HCEC 1CT (cell line): Measurements from ENCODE around the gene SDCCAG8.
A peak's percentile ranks its signal among the peaks of the same experiment; 100 is the strongest.

Source experiments
- DNase-seq: peaks from one replicate; pipeline ENCODE4 v3.0.0-alpha.2; 2017

The SDCCAG8 gene

DNA sequence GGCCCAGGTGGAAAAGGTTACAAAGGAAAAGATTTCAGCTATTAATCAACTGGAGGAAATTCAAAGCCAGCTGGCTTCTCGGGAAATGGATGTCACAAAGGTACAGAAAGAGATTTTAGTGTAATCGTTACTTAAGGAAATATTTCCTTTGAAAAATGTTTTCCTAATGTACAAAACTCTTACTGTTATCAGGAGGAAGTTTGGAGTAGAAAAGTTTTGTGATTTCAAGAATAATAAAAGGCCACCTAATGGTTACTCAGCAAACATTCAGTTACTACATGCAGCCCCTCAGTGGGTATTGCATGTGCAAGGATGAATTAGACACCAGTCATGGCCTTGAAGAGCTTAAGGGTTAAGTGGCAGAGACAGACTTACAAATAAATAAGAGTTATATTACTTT is 85.2 kb downstream of the SDCCAG8 start:
- DNase-seq = peak; percentile 45

DNA sequence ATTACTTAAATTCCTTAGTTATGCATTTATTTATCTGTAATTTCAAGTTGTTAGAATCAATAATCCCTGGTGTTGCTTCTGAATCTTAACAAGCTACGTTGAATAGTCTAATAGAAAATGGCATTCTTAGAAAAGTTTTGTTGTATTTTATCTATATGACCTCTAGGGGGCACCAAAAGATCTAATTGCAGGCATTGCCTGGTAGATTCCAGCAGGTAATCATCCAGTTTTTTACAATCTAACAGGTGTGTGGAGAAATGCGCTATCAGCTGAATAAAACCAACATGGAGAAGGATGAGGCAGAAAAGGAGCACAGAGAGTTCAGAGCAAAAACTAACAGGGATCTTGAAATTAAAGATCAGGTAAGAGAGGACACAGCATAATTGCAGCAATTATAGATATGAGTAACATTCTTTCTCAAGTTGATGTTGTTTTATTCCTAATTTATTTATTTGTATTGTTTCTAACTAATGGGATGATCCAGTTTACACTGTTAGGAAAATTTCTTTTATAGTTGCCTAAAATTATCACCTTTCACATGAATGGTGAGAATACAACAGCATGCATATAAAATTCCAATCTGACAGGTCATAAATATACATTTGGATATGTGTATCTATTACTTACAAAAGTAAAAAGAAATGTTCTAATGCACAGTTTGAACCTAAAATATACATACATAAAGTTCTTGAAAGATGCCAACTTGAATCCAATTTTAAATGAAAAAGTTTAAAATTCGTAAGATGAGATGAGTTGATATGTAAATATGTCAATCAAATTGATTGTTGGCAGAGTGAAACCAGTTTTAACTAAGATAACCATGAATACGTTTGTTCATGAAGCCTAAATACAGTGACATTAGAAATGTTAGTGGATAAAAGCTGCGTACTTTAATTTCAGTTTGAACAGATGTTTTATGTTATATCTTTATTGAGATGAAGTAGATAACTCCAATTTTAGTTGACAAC is 88.4 kb downstream of the SDCCAG8 start:
- peak; percentile 39 for DNase-seq

DNA sequence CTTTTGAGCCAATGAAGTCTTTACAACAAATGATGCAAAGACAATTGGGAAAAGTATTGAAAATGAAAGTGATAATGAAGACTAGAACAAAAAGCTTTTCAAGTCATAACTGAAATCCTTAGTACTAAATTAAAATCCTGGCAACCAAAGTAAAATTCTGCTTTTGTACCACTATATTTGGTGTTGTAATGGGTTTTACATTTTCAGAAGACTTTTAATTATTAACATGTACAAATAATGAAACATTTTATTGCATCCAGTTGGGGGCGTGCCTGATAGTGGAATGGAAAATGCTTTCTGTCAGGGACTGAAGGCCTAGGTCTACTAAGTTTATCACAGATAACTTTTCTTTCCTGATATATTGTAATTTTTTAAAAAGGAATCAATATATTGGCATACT is 89.4 kb downstream of the SDCCAG8 start:
- DNase-seq = no peak

DNA sequence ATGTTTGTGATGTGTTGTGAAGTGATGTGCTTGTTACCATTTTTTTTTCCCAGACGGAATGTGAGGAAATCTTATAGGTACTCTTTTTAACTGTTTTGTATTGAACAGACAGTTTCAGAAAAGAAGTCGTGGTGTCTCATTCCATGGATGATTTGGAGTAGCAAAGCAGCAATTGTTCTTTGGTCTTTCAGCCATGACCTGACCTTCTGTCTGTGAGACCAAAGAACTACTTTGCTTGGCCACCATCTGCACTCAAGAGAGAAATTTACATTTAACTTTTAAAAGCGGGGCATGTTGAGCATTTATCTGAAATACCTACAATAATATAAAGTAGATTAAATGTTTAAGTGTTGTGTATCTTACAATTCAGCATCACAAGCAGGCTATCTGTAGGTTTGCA is 90.2 kb downstream of the SDCCAG8 start:
- DNase-seq = no peak

DNA sequence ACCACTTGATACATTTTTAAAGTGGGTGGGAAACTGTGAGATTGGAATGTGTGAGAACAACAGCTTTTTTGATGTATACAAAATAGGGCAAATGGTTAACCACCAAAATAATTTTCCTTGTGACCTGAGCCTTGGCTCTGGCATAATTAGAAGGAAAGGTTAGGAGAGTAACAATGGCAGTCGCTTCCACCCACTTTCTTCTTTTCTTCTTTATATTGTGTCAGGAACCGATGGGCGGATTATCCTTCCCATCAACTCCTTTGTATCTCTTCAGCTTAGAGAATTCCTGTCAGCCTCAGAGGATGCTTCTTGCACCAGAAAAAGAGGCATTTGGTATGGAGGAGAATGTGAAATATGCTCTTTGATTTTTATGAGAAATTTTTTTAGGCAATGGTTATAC is 90.6 kb downstream of the SDCCAG8 start:
- DNase-seq = no peak

DNA sequence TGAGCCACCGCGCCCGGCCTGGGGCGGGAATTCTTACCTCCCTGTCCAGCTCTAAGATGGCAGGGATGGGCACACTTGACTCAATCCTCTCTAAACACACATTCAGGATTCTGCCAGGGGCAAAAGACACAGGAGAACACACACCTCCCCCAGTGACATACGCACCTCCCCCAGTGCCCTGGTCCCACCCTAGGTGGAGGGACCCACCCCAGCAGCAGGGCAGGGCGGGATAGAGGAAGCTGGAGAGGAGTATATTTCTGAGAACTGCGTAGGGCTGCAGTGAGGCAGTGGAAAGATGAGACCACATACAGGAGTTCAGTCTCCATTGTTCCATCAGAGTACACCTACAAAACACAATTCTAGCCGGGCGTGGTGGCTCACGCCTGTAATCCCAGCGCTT is 92.5 kb downstream of the SDCCAG8 start:
- no peak for DNase-seq

DNA sequence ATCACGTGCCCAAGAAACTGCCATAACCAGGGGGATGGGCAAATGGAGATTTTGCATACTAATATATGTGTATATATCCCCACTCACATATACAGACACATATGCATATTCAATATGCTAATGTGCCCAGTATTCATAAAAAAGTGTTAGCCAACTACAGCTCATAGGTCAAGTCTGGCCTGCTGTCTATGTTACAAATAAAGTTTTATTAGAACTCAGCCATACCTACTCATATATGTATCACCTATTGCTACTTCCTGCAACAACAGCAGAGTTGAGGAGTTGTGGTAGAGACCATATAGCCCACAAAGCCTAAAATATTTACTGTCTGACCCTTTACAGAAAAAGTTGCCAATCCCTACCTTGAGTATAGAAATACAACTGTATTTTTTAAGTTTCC is 93.3 kb downstream of the SDCCAG8 start:
- no peak for DNase-seq

DNA sequence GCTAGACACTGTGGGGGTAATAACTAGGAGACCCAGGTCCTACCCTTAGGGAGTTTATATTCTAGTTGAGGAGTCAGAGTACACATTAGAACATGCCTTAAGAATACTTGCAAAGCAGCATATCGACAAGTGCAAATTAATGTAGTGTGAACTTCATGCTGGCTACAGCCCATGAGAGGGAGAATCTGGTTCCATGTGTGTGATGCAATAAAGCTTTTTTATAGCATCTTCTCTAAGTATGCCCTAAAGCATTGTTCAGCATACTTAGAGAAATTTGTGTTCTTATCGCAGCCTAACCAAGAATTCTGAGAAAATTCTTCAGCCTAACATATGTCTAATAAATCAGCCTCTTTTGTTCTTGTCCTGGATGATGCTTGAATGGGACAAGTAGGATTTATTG is 95.5 kb downstream of the SDCCAG8 start:
- no peak for DNase-seq

DNA sequence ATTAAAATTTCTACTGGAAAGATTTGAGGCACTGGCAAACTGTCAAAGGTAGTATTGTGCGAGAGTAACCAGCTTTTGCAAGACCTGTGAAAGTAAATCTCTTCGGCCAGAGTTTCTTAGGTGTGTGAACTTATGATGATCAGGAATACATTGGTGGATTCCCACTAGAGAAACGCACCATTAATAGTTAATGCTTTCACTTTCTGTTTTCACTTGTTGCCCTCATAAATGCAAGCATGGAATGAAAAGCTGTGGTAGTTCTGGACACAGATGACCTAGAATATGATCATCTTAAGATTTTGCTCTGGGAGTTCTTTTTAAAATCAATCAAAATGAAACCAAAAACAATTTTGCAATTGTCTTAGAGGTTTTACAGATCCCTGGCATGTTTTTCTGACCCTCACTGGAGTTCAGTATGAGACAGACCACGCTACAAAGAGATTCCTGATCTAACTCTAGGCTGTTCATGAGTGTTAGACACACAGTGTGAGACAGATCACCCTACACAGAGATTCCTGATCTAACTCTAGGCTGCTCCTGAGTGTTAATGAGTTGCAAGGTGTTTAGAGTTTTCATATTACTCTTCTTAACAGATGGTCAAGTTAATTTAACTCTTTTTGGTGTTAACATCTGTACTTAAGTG is 98.8 kb downstream of the SDCCAG8 start:
- peak; percentile 9 for DNase-seq

DNA sequence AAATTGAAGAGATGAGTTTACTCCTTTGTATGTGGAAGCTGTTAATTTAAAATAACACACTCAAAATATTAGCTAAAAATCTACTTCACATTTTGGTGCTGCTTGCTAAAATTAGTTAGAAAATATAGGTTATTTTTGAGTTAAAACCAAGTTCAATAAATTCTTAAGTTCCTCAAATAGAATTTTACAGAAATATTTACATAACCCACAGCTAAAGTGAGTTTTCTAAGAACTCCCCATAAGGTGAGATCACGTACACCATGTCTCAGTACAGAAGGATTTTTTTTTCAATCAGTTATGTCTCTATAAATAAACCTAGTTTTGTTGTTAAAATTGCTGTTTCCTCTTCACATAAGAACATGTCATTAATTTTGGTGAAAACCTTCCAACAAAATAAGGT is 108.0 kb downstream of the SDCCAG8 start:
- DNase-seq = no peak

DNA sequence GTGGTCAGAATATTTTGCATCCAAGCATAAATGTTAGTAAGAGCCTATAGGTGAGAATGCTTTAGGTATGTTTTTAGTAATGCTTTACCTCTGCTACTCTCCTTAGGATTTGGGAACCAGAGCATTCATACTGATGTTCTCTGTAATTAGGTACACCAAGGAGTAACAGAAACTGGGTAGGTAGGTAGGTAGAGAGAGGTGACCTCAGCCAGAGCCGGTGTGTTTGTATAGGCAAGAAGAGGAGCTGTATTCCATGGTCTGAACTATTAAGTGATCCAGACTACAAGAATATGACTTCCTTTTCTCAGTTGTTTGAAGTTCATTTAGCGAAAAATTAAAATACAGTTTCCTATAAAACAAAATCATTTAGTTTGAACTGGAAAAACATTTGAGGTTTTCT is 108.5 kb downstream of the SDCCAG8 start:
- DNase-seq = no peak

DNA sequence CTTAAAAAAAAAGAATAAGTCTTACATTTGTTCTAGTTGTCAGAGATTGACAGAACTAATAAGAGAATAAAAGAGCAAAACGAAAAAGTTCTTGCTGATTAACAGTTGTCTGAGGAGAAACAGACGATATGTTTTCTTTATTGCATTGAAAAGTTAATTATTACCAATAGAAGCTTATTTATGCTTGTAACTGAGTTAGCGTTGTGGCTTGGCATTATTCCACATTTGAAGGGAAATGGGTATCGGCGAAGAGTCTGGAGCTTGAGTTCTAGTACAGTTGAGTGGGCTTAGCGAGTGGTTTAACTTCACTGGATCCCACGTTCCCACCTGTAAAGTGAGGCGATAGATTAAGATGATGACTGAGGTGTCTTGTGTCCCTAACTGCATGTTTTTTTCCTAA is 109.0 kb downstream of the SDCCAG8 start:
- DNase-seq = no peak

DNA sequence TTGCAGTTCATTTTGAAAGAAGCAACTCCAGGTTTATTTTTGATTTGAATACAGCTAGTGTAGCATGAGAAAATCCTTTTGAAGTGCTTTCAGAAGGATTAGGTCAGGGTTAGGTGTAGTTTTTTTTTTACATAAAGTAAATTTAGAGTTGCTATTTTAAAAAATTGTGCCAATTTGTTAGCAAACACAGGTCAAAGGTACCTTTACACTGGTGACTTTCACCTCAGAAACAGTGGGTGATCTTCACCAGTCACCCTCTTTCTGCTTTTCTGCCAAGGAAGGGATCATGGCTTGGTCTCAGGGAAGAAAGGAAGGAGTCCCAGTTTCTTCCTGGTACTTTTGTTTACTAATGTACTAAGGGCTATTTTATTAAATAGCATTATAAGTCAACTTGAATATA is 111.5 kb downstream of the SDCCAG8 start:
- DNase-seq = no peak

DNA sequence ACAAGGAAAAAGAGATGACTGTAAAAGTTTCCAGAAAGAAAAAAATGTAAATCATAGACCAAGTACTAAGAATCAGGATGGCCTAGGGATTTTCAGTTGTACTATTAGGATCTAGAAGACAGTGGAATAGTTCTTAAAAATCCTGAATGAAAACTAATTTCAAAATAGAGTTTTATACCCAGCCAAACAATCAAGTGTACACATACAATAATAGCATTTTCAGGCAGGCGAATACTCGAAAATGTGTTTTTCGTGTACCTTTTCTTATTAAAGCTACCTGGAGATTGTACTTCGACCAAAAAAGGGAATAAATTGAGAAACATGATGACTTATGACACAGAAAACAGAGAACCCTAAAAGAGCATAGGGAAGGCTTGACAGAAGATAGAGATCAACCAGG is 118.6 kb downstream of the SDCCAG8 start:
- DNase-seq = no peak

DNA sequence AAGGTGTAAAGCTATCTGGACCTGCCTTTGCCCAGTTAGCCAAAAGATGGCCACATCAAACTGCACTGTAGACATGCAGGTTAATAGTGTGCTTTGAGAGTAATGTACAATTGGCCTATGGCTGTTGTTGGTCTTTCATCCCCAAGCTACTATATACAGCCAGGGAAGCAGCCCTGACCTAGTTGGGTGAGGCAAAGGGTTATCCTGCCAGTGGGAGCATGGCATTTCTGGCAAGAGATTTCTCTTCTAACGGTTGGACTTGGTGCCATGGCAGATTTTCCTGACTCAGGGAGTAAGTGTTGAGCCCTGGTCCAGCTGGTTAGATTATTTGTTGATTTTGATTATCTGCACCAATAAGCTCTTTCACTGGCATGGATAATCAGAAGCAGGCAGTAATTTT is 119.8 kb downstream of the SDCCAG8 start:
- DNase-seq = no peak

DNA sequence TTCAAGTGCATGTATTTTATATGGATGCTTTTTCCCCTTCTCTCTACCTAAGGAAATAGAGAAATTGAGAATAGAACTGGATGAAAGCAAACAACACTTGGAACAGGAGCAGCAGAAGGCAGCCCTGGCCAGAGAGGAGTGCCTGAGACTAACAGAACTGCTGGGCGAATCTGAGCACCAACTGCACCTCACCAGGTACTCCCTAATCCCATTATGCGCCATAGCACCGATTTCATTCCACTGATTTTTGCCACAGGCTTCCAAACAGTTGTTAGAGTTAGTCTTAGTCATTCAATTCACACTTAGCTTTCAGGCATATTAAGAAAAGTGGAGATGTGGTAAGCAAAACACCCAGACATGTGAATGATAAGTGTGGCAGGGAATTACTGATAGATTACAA is 122.8 kb downstream of the SDCCAG8 start:
- DNase-seq = no peak

DNA sequence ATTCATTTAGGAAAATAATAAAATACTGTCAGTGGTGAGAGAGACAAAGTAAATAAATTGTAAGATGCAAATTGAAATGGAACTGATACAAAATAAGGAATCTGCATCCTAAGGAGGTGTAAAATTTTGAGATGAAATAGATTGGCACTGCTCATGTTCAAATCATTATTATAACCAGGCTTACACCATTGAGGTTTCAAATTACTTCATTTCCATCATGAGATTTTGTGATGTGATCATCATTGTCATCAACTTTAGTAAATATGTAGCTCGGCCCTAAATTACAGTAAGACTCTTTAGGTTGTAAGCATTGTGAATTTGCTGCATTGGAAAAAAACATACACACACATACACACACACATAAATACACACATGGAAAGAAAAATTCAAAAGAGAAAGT is 123.4 kb downstream of the SDCCAG8 start:
- no peak for DNase-seq

DNA sequence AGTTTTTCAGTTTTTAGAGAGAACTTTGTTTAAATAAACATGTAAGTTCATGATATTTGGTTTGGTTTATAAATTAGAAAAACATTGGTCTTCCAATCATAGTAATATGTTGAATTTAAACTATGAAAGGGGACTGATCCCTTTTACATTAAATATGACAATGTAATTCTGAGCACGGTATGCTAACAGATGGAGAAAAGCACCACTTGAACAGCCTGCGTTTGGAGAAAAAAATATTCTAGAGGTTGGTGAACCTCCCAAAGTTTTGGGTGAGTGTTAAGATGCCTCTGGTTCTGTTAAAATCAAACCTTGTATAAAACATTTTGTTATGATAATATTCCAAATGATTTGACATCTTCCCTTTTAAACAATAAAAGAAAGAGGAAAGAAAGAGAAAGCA is 123.9 kb downstream of the SDCCAG8 start:
- DNase-seq = no peak

DNA sequence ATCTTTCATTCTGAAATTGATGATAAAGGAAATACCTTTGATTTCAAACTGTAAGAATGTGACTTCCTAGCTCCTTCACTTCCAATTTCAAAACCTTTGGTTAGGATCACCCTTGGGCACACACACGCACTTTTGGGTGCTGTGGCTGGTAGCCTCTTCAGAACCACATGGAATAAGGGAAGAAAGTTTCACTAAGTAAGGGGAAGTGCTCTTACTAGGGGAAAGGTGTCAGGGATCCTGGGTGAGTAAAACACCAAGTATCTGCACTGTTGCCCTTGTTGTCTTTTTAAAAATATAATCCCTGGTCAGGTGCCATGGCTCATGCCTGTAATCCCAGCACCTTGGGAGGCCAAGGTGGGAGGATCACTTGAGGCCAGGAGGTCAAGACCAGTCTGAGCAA is 132.4 kb downstream of the SDCCAG8 start:
- no peak for DNase-seq

DNA sequence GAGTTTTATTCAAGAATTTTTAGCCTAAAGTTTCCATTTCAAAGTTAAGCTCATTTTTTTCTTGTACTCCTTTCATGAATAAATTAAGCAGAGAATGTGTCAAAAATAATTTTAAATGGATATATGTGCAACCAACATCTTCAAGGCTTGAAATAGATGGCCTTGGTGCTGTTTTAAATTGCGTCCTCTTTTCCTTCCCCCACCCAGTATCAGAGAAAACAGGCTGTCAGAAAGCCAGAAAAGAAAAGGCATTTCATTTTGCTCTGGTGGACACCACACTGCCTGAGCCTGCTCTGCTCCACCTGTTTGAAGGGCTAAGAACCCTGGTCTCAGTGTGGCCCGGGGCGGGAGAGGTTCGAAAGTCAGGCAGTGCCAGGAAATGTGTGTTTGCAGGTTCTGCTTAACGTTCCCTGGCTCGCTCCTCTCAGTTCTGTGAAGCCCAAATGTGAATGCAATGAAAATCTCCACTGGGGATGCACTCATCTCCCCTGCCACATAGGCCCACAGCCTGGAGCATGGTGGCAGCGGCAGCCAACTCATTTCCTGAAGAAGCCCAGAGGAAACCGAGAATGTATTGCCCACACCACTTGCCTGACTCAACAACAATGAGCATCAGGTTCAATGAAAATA is 134.4 kb downstream of the SDCCAG8 start:
- no peak for DNase-seq

DNA sequence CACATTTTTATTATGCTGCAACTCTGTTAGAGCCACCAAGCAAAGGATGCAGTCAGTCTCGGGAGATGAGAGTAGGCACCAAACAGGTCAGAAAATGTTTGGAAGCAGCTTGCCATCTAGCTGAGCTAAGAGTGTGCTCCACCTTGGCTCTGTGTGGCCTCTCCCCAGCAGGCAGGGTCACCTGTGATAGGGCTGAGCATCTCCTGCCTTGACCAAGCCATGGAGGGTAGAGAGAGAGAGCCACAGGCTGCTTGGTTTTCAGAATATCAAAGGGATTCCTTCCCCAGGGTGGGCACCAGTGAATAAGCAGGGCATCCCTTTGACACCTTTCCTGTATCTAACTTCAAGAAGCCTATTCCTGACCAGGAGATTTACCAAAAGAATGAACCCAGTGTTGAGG is 135.5 kb downstream of the SDCCAG8 start:
- no peak for DNase-seq

DNA sequence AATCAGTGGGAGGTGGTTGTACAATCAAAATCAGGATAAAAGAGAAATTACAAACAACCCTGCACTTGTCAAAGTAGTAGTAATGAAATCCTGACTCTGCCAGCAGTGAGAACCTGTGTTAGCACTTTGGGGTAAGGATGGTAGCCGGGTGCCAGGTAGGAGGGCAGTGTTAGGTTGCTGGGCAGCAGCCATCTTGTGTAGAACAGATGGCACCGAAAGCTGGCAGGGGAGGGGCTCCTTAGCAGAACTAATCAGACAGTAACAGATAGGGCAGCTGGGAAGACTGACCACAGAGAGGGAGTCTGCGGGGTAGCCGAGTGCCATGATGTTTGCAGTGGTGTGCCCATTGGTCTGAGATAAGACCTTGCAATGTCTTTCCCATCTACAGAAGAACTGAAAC is 137.3 kb downstream of the SDCCAG8 start:
- DNase-seq = no peak

DNA sequence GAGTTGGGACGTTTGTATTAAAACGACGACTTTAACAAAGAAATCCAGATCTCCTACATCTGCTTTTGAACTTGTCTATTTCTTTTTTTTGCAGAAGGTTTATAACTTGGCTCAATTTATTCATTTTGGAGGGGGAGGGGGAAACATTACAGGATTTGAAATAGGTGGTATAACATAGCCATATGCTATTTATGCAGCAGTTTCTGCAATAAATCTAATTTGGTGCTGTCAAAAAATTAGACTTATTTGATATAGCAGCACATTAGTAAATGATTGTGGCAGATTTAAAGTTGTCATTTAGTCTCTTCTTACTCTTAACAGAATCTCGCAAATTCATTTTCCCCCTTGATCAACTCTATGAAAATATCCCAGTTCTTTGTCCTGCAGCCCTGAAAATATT is 138.2 kb downstream of the SDCCAG8 start:
- DNase-seq = no peak
